Loucy (cell line): Measurements from ENCODE around the gene AGT.

Source experiments
- H2AFZ ChIP-seq: fragments of 200-600 bp; sonication (generic); 2 replicates; pipeline ENCODE4 v1.6.0; 2016; ENCODE audit warnings: antibody characterized with exemption, mild to moderate bottlenecking, low read length, moderate library complexity
- H3F3A ChIP-seq: fragments of 200-600 bp; 2 replicates; pipeline ENCODE4 v1.6.0; 2016; ENCODE audit warnings: antibody characterized with exemption, low read depth, mild to moderate bottlenecking
- H3K27me3 ChIP-seq: fragments of 200-600 bp; sonication (generic); 2 replicates; pipeline ENCODE4 v1.6.1; 2014; ENCODE audit warnings: low read length, mild to moderate bottlenecking; ENCODE audit not compliant: insufficient read depth, poor library complexity, severe bottlenecking
- H3K36me3 ChIP-seq: fragments of 200-600 bp; sonication (generic); 2 replicates; pipeline ENCODE4 v1.6.1; 2016; ENCODE audit warnings: low read length; ENCODE audit not compliant: insufficient read depth
- H3K4me1 ChIP-seq: fragments of 200-600 bp; sonication (generic); 2 replicates; pipeline ENCODE4 v1.5.1; 2014; ENCODE audit warnings: low read length, mild to moderate bottlenecking; ENCODE audit not compliant: insufficient read depth, poor library complexity, severe bottlenecking
- H3K4me2 ChIP-seq: fragments of 200-600 bp; sonication (generic); 2 replicates; pipeline ENCODE4 v1.6.0; 2014; ENCODE audit warnings: antibody characterized with exemption, low read length, low read depth, mild to moderate bottlenecking; ENCODE audit not compliant: poor library complexity, severe bottlenecking
- H3K4me3 ChIP-seq: fragments of 200-600 bp; sonication (generic); 2 replicates; pipeline ENCODE4 v1.5.1; 2014; ENCODE audit warnings: low read length, mild to moderate bottlenecking, mixed read lengths; ENCODE audit not compliant: poor library complexity, severe bottlenecking
- H3K79me2 ChIP-seq: fragments of 200-600 bp; sonication (generic); 2 replicates; pipeline ENCODE4 v1.6.1; 2014; ENCODE audit warnings: low read length; ENCODE audit not compliant: insufficient read depth
- H3K9ac ChIP-seq: fragments of 200-600 bp; sonication (generic); 2 replicates; pipeline ENCODE4 v1.6.0; 2014; ENCODE audit warnings: mild to moderate bottlenecking, low read depth, low read length, moderate library complexity; ENCODE audit not compliant: poor library complexity, severe bottlenecking
- H3K9me2 ChIP-seq: fragments of 200-600 bp; sonication (generic); replicated peaks from 2 replicates; pipeline ENCODE4 v1.6.1; 2016; ENCODE audit warnings: low read depth, low read length, mixed read lengths
- H3K9me3 ChIP-seq: fragments of 200-600 bp; sonication (generic); 2 replicates; pipeline ENCODE4 v1.6.1; 2014; ENCODE audit warnings: mild to moderate bottlenecking, antibody characterized with exemption, low read length, low read depth; ENCODE audit not compliant: insufficient read depth
- H4K20me1 ChIP-seq: fragments of 200-600 bp; sonication (generic); 2 replicates; pipeline ENCODE4 v1.6.0; 2014; ENCODE audit warnings: antibody characterized with exemption, low read length, mild to moderate bottlenecking; ENCODE audit not compliant: insufficient read depth, poor library complexity, severe bottlenecking
- EZH2phosphoT487 ChIP-seq: fragments of 200-600 bp; IDR thresholded peaks from 2 replicates; pipeline ENCODE4 v1.6.1; 2018; ENCODE audit warnings: antibody characterized with exemption, mild to moderate bottlenecking, moderate library complexity, borderline replicate concordance
- TF ChIP-seq, protein P1 (sequence below): fragments of 200-600 bp; sonication (generic); conservative IDR thresholded peaks from 2 replicates; pipeline ENCODE4 v1.5.1; 2014; ENCODE audit warnings: mild to moderate bottlenecking, antibody characterized with exemption, low read length

AGT gene

DNA sequence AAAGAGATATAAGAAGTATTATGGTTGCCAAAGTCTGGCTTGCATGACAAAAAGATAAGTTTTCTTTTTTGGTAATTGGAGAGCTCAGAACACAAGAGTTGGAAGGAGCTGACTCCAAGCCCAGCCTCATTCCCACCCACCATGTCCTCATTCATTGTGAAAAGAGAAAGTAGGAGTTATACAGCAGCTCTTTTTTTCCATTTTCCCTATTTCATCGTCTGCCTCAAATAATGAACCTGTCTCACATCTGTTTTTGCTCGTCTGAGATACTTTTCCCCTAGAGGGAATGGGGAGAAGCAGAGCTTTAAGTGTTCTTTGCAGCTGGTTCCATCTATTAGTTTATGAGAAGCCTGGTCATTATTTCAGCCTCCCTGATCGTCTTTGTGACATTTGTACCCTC is 34.7 kb downstream of the AGT start:
- no peak overlapping the region for H3K9ac ChIP-seq
- no peaks in the 10 kb centered on the region for H4K20me1 ChIP-seq
- H3K79me2 ChIP-seq, result no peaks in the 10 kb centered on the region
- no peak overlapping the region for H3K4me3 ChIP-seq
- H3K36me3 ChIP-seq, result peaks cover 77% of the 10 kb centered on the region; the same call in 1 of the 2 replicates
- H3F3A ChIP-seq, result no peaks in the 10 kb centered on the region
- TF ChIP-seq, protein P1, sequence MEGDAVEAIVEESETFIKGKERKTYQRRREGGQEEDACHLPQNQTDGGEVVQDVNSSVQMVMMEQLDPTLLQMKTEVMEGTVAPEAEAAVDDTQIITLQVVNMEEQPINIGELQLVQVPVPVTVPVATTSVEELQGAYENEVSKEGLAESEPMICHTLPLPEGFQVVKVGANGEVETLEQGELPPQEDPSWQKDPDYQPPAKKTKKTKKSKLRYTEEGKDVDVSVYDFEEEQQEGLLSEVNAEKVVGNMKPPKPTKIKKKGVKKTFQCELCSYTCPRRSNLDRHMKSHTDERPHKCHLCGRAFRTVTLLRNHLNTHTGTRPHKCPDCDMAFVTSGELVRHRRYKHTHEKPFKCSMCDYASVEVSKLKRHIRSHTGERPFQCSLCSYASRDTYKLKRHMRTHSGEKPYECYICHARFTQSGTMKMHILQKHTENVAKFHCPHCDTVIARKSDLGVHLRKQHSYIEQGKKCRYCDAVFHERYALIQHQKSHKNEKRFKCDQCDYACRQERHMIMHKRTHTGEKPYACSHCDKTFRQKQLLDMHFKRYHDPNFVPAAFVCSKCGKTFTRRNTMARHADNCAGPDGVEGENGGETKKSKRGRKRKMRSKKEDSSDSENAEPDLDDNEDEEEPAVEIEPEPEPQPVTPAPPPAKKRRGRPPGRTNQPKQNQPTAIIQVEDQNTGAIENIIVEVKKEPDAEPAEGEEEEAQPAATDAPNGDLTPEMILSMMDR, result no peak
- TF ChIP-seq EZH2phosphoT487, result no peak
- no peaks in the 10 kb centered on the region for H3K9me2 ChIP-seq
- no peaks in the 10 kb centered on the region for H3K27me3 ChIP-seq
- peaks cover 9% of the 10 kb centered on the region for H3K4me1 ChIP-seq
- peaks cover 2% of the 10 kb centered on the region; the same call in 1 of the 2 replicates for H3K9me3 ChIP-seq
- no peak overlapping the region for H2AFZ ChIP-seq
- no peak overlapping the region for H3K4me2 ChIP-seq

DNA sequence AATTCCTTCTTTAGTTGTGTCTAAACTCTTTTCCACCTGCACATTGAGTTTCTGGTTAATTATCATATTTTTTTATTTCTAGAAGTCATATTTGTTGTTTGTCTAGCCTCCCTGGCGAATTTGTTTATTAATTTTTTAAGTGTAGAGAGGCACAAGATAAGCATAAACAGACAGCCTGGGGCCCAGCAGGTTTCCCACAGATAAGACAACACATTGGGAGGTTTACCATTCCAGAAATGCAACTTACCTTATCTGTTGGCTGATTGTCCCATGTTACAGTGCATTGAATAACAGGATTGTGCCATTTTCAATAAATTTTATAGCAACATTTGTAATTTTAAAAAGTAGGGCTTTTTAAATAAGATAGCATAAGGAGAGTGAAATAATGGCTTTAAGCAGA is 36.7 kb downstream of the AGT start:
- Histone ChIP-seq H3K36me3 (peaks cover 80% of the 10 kb centered on the region; the same call in 1 of the 2 replicates), H3K4me3 (no peak overlapping the region), H3K79me2 (no peaks in the 10 kb centered on the region), H3K4me1 (no peaks in the 10 kb centered on the region), H3K27me3 (no peaks in the 10 kb centered on the region), H4K20me1 (no peaks in the 10 kb centered on the region), H3K9ac (no peak overlapping the region), H2AFZ (no peak overlapping the region), H3F3A (no peaks in the 10 kb centered on the region), H3K9me3 (peaks cover 2% of the 10 kb centered on the region; the same call in 1 of the 2 replicates), H3K4me2 (no peak overlapping the region), H3K9me2 (no peaks in the 10 kb centered on the region)
- TF ChIP-seq EZH2phosphoT487, result no peak
- TF ChIP-seq, protein P1, result no peak

DNA sequence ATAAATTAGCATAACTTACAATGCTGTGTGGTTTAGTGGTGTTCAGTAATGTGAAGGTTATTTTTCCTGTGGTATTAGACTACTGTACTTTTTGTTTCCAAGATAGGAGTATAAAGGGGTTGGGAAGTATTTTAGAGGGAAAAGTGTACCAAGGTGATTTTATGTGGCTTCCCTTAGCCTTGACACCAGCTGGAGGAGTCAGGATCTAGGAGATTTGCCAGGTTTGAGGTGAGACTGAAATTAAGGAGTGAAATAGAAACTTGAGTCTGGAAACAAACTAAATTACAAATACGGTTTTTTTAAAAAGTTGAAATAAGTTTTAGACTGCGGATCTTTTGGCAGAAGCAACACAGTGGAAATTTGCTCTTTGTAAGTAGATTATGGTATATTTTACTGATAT is 39.3 kb downstream of the AGT start:
- Histone ChIP-seq H3K4me1 (no peaks in the 10 kb centered on the region), H3K36me3 (peaks cover 89% of the 10 kb centered on the region; the same call in 1 of the 2 replicates), H3K9me2 (no peaks in the 10 kb centered on the region), H3K79me2 (no peaks in the 10 kb centered on the region), H3K9ac (no peak overlapping the region), H3K9me3 (peaks cover 2% of the 10 kb centered on the region; the same call in 1 of the 2 replicates), H3K4me2 (no peak overlapping the region), H4K20me1 (no peaks in the 10 kb centered on the region), H2AFZ (no peak overlapping the region), H3K27me3 (no peaks in the 10 kb centered on the region), H3F3A (no peaks in the 10 kb centered on the region), H3K4me3 (no peak overlapping the region)
- TF ChIP-seq, protein P1, result no peak
